ENCODE measurements around the gene FIGLA. TPM values are rescaled to one million over a fixed set of nuclear protein-coding genes. Genes with fewer than 3 reads are reported as not detected.

Gene FIGLA
- total RNA-seq, 1 experiment from 2014 or later: not detected

- peaks cover 4% of the 10 kb centered on the region for H3K36me3 Mint-ChIP-seq (ENCODE audit: insufficient read depth, unreplicated experiment)
- TF ChIP-seq CTCF (IDR thresholded peaks at IDR 0.05; ENCODE audit: unreplicated experiment): no peak
- no peak overlapping the region for H3K27ac Mint-ChIP-seq (ENCODE audit: unreplicated experiment)
- intact Hi-C loops (cut with micrococcal nuclease; ENCODE audit: unreplicated experiment): no loop called here
- CTCF ChIA-PET: no interaction called here
- no TSS peak for BruUV-seq (replicated peaks)
- peaks cover 6% of the 10 kb centered on the region for H3K4me1 Mint-ChIP-seq (ENCODE audit: low read depth, unreplicated experiment)
- peaks cover 95% of the 10 kb centered on the region for H3K27me3 Mint-ChIP-seq (ENCODE audit: unreplicated experiment)
- no peaks in the 10 kb centered on the region for H3K9me3 Mint-ChIP-seq (ENCODE audit: low read depth, unreplicated experiment)
- no peak overlapping the region for H3K4me3 Mint-ChIP-seq (ENCODE audit: low read depth, unreplicated experiment)
- DNase-seq: no peak
Observed at GRCh38 chr2:70771446-70771845, 19.0 kb downstream of the FIGLA start.

- intact Hi-C loops (cut with micrococcal nuclease; ENCODE audit: unreplicated experiment): no loop called here
- H3K4me1 Mint-ChIP-seq (ENCODE audit: low read depth, unreplicated experiment): peaks cover 9% of the 10 kb centered on the region
- peaks cover 4% of the 10 kb centered on the region for H3K36me3 Mint-ChIP-seq (ENCODE audit: insufficient read depth, unreplicated experiment)
- no peak overlapping the region for H3K27ac Mint-ChIP-seq (ENCODE audit: unreplicated experiment)
- TF ChIP-seq CTCF (IDR thresholded peaks at IDR 0.05; ENCODE audit: unreplicated experiment): no peak
- peaks cover 95% of the 10 kb centered on the region for H3K27me3 Mint-ChIP-seq (ENCODE audit: unreplicated experiment)
- CTCF ChIA-PET: interaction anchor here (1.1 kb wide), 1 partner anchor 114 kb away, joined by 3 read pairs; no protein-coding TSS in a partner anchor
- H3K9me3 Mint-ChIP-seq (ENCODE audit: low read depth, unreplicated experiment): no peaks in the 10 kb centered on the region
- BruUV-seq (replicated peaks): no TSS peak
- DNase-seq: no peak
- H3K4me3 Mint-ChIP-seq (ENCODE audit: low read depth, unreplicated experiment): no peak overlapping the region
Observed at GRCh38 chr2:70769450-70769849, 21.0 kb downstream of the FIGLA start.

- Mint-ChIP-seq H3K4me1 (ENCODE audit: low read depth, unreplicated experiment) (peaks cover 9% of the 10 kb centered on the region), H3K27me3 (ENCODE audit: unreplicated experiment) (peaks cover 95% of the 10 kb centered on the region), H3K27ac (ENCODE audit: unreplicated experiment) (no peak overlapping the region), H3K9me3 (ENCODE audit: low read depth, unreplicated experiment) (no peaks in the 10 kb centered on the region), H3K4me3 (ENCODE audit: low read depth, unreplicated experiment) (peak overlapping the region; percentile 17), H3K36me3 (ENCODE audit: insufficient read depth, unreplicated experiment) (peaks cover 4% of the 10 kb centered on the region)
- TF ChIP-seq CTCF (IDR thresholded peaks at IDR 0.05; ENCODE audit: unreplicated experiment): no peak
- CTCF ChIA-PET: interaction anchor here (1.1 kb wide), 1 partner anchor 113 kb away, joined by 3 read pairs; no protein-coding TSS in a partner anchor
- no TSS peak for BruUV-seq (replicated peaks)
- DNase-seq: no peak
- intact Hi-C loops (cut with micrococcal nuclease; ENCODE audit: unreplicated experiment): no loop called here
Observed at GRCh38 chr2:70768590-70769085, 21.8 kb downstream of the FIGLA start.

DNA sequence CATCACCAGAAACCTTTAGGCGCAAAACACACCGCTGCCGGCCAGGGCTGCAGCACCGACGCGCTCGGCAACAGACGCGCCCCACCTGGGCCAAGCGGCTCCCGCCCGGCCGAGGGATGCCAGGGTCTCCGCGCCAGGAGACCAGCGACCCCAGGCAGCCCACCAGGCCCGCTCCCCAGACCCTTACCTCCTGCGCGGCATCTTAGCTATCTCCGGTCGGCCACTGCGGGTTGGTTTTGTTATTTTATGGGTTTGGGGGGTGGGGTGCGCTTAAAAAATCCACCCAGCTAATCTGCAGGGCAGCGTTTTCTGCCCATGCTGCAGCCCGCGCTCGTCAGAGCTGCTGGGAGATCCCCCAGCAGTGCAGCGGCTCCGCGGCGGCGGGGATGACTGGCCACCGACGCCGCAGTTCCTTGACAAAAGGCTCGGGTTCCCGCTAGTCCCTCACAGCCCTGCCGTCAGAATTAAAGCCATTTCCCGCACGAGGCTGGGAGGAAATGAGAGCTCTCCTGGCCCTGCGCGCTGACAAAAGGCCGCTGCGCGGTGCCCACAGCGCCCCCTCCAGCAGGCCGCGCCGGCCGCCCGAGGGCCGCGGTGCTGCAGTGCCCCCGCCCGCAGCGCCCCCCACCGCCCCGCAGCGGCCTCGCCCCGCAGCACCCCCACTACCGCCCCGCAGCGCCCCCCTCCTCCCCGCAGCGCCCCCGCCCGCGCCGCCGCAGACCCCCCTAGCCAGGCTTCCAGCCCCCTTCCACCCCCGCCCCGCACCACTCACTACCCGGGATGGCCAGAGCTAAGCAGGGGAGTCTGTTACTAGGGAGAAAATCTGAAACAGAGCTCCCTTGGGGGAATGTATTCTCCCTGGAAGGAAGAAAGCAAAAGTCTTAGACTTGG is 22.5 kb downstream of the FIGLA start, which contains the start of gene ADD2:
Gene ADD2, minus strand, starts transcription at position 502 of the 891 bp plus-strand sequence. CDS start 61,792 bp downstream, outside the sequence.
- no peak for DNase-seq
- Mint-ChIP-seq H3K27ac (ENCODE audit: unreplicated experiment) (no peak within 1 kb of the TSS), H3K36me3 (ENCODE audit: insufficient read depth, unreplicated experiment) (peaks cover 4% of the 10 kb centered on the region), H3K4me3 (ENCODE audit: low read depth, unreplicated experiment) (peak within 1 kb of the TSS; percentile 66), H3K4me1 (ENCODE audit: low read depth, unreplicated experiment) (peaks cover 9% of the 10 kb centered on the region), H3K9me3 (ENCODE audit: low read depth, unreplicated experiment) (no peaks in the 10 kb centered on the region), H3K27me3 (ENCODE audit: unreplicated experiment) (peaks cover 95% of the 10 kb centered on the region)
- intact Hi-C loops (cut with micrococcal nuclease; ENCODE audit: unreplicated experiment): no loop called here
- CTCF ChIA-PET: no interaction called here
- no peak for TF ChIP-seq CTCF (IDR thresholded peaks at IDR 0.05; ENCODE audit: unreplicated experiment)
- no TSS peak for BruUV-seq (replicated peaks)

All from Calu3 (cell line).